ENCODE data around the gene KLF13.

Gene KLF13

DNA sequence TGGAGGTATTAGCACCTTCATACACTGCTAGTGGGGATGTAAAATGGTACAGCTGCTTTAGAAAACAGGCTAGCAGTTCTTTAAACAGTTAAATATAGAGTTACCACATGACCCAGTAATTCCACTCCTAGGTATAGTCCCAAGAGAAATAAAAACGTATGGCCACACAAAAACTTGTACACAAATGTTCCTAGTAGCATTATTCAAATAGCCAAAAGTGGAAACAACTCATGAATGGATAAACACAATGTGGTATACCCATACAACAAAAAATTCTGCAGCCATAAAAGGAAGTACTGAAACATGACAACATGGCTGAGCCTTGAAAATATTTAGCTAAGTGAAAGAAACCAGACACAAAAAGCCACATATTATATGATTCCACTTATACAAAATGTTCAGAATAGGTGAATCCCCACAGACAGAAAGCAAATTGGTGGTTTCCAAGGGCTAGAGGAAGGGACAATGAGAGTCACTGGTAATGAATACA is 40.8 kb upstream of the KLF13 start:
- H2AFZ ChIP-seq (ENCODE audit: low read depth, low read length) = peak overlapping the region; percentile 43; the same call in 1 of the 2 replicates
- peaks cover 3% of the 10 kb centered on the region; the same call in 1 of the 2 replicates for H3K9me3 ChIP-seq (ENCODE audit: insufficient read depth, low read length)
- H3K27ac ChIP-seq (ENCODE audit: low read length) = peak overlapping the region; percentile 7
- no peaks in the 10 kb centered on the region for H4K20me1 ChIP-seq (ENCODE audit: insufficient read depth, low read length)
- 0 out of 2 replicates have a peak, but pooled peaks cover 1% of the 10 kb centered on the region for H3K27me3 ChIP-seq (ENCODE audit: low read depth, low read length)
- TF ChIP-seq EZH2phosphoT487 (IDR thresholded peaks at IDR 0.05; ENCODE audit: low read depth) = no peak
- TF ChIP-seq, protein P1, sequence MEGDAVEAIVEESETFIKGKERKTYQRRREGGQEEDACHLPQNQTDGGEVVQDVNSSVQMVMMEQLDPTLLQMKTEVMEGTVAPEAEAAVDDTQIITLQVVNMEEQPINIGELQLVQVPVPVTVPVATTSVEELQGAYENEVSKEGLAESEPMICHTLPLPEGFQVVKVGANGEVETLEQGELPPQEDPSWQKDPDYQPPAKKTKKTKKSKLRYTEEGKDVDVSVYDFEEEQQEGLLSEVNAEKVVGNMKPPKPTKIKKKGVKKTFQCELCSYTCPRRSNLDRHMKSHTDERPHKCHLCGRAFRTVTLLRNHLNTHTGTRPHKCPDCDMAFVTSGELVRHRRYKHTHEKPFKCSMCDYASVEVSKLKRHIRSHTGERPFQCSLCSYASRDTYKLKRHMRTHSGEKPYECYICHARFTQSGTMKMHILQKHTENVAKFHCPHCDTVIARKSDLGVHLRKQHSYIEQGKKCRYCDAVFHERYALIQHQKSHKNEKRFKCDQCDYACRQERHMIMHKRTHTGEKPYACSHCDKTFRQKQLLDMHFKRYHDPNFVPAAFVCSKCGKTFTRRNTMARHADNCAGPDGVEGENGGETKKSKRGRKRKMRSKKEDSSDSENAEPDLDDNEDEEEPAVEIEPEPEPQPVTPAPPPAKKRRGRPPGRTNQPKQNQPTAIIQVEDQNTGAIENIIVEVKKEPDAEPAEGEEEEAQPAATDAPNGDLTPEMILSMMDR (IDR thresholded peaks at IDR 0.05; ENCODE audit: low read depth, low read length) = no peak
- peak overlapping the region; percentile 24 for H3K4me2 ChIP-seq (ENCODE audit: low read length)
- H3K36me3 ChIP-seq (replicated peaks; ENCODE audit: low read depth, low read length) = peaks cover 4% of the 10 kb centered on the region
- H3K4me1 ChIP-seq (ENCODE audit: low read length) = peaks cover 16% of the 10 kb centered on the region
- no peak overlapping the region for H3K9ac ChIP-seq (ENCODE audit: low read length)
- H3K79me2 ChIP-seq (ENCODE audit: low read length) = no peaks in the 10 kb centered on the region
- no peak overlapping the region for H3K4me3 ChIP-seq (ENCODE audit: low read length)

DNA sequence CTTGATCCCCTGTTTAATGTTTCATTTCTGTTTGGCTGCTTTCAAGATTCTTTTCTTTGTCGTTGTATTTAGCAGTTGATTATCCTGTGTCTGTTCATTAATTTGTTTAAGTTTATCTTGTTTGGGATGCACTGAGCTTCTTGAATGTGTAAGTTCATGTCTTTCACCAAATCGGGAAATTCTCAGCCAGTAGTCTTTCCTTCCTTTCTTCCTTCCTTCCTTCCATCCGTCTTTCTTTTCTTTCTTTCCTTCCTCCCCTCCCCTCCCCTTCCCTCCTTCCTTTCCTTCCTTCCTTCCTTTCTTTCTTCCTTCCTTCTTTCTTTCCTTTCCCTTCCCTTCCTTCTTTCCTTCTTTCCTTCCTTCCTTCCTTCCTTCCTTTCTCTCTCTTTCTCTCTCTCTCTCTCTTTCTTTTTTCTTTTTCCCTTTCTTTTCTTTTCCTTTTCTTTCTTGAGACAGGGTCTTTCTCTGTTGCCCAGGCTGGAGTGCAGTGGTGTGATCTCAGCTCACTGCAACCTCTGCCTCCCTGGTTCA is 35.5 kb upstream of the KLF13 start:
- Histone ChIP-seq H3K36me3 (replicated peaks; ENCODE audit: low read depth, low read length) (peaks cover 4% of the 10 kb centered on the region), H3K27me3 (ENCODE audit: low read depth, low read length) (peaks cover 34% of the 10 kb centered on the region), H3K27ac (ENCODE audit: low read length) (no peak overlapping the region), H3K9me3 (ENCODE audit: insufficient read depth, low read length) (peaks cover 3% of the 10 kb centered on the region; the same call in 1 of the 2 replicates), H2AFZ (ENCODE audit: low read depth, low read length) (no peak overlapping the region), H3K4me2 (ENCODE audit: low read length) (no peak overlapping the region), H3K79me2 (ENCODE audit: low read length) (no peaks in the 10 kb centered on the region), H3K4me1 (ENCODE audit: low read length) (peaks cover 9% of the 10 kb centered on the region), H4K20me1 (ENCODE audit: insufficient read depth, low read length) (no peaks in the 10 kb centered on the region), H3K4me3 (ENCODE audit: low read length) (no peak overlapping the region), H3K9ac (ENCODE audit: low read length) (no peak overlapping the region)
- no peak for TF ChIP-seq EZH2phosphoT487 (IDR thresholded peaks at IDR 0.05; ENCODE audit: low read depth)
- TF ChIP-seq, protein P1 (IDR thresholded peaks at IDR 0.05; ENCODE audit: low read depth, low read length) = no peak

DNA sequence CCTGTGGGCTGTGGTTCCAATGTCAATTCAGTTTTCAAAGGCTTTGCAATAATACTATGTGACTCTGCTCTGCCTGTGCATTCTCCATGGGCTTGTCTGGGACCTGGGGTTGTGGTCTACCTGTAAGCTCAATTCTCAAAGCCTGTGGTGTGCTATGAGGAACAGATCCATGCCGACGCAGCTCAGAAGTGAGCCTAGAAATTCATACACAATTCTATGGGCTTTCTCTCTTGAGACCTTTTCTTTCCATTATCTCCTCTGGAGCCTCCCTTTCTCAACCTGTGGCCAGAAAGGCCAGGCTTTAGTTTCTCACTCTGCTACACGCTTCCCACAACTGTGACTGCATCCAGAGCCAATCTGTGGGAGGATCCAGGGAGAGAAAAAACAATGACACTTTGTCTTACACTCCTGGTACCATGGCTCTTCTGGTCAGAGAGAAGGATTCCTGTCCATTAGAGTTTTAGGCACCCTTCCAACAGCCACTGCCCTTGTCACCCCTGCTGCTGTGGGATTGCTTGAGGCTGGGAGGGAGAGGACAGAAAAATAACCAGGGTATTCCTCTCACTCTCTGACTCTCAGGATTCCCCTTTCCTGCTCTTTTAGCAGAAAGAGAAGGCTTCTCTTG is 34.1 kb upstream of the KLF13 start:
- Histone ChIP-seq H3K4me3 (ENCODE audit: low read length) (no peak overlapping the region), H3K4me1 (ENCODE audit: low read length) (peaks cover 6% of the 10 kb centered on the region), H3K9me3 (ENCODE audit: insufficient read depth, low read length) (peaks cover 3% of the 10 kb centered on the region; the same call in 1 of the 2 replicates), H3K27me3 (ENCODE audit: low read depth, low read length) (peaks cover 37% of the 10 kb centered on the region), H2AFZ (ENCODE audit: low read depth, low read length) (no peak overlapping the region), H3K79me2 (ENCODE audit: low read length) (no peaks in the 10 kb centered on the region), H4K20me1 (ENCODE audit: insufficient read depth, low read length) (no peaks in the 10 kb centered on the region), H3K36me3 (replicated peaks; ENCODE audit: low read depth, low read length) (peaks cover 3% of the 10 kb centered on the region), H3K27ac (ENCODE audit: low read length) (no peak overlapping the region), H3K9ac (ENCODE audit: low read length) (no peak overlapping the region), H3K4me2 (ENCODE audit: low read length) (no peak overlapping the region)
- TF ChIP-seq EZH2phosphoT487 (IDR thresholded peaks at IDR 0.05; ENCODE audit: low read depth) = no peak
- TF ChIP-seq, protein P1 (IDR thresholded peaks at IDR 0.05; ENCODE audit: low read depth, low read length) = no peak

DNA sequence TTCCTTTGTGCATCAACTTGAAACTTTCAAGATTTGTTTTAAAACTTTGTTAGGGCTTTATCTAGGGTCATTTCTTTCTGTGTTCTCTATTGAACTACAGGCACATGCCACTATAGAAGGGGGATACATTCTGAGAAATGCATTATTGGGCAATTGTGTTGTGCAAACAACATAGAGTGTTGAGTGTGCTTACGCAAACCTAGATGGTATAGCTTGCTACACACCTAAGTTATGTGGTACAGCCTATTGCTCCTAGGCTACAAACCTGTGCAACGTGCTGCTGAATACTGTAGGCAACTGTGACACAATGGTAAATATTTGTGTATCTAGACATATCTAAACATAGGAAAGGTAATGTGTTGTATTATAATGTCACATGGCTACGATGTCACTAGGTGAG is 33.0 kb upstream of the KLF13 start:
- Histone ChIP-seq H3K9ac (ENCODE audit: low read length) (no peak overlapping the region), H3K9me3 (ENCODE audit: insufficient read depth, low read length) (no peaks in the 10 kb centered on the region), H3K4me1 (ENCODE audit: low read length) (peaks cover 6% of the 10 kb centered on the region), H2AFZ (ENCODE audit: low read depth, low read length) (no peak overlapping the region), H3K36me3 (replicated peaks; ENCODE audit: low read depth, low read length) (no peaks in the 10 kb centered on the region), H3K27ac (ENCODE audit: low read length) (no peak overlapping the region), H4K20me1 (ENCODE audit: insufficient read depth, low read length) (no peaks in the 10 kb centered on the region), H3K27me3 (ENCODE audit: low read depth, low read length) (peaks cover 37% of the 10 kb centered on the region), H3K4me3 (ENCODE audit: low read length) (no peak overlapping the region), H3K4me2 (ENCODE audit: low read length) (no peak overlapping the region), H3K79me2 (ENCODE audit: low read length) (no peaks in the 10 kb centered on the region)
- TF ChIP-seq, protein P1 (IDR thresholded peaks at IDR 0.05; ENCODE audit: low read depth, low read length) = no peak
- TF ChIP-seq EZH2phosphoT487 (IDR thresholded peaks at IDR 0.05; ENCODE audit: low read depth) = no peak
